ENCODE measurements around the gene COPB1. TPM values are rescaled to one million over a fixed set of nuclear protein-coding genes. Genes with fewer than 3 reads are reported as not detected.

The COPB1 gene
- total RNA-seq, 1 donor = 369 TPM

DNA sequence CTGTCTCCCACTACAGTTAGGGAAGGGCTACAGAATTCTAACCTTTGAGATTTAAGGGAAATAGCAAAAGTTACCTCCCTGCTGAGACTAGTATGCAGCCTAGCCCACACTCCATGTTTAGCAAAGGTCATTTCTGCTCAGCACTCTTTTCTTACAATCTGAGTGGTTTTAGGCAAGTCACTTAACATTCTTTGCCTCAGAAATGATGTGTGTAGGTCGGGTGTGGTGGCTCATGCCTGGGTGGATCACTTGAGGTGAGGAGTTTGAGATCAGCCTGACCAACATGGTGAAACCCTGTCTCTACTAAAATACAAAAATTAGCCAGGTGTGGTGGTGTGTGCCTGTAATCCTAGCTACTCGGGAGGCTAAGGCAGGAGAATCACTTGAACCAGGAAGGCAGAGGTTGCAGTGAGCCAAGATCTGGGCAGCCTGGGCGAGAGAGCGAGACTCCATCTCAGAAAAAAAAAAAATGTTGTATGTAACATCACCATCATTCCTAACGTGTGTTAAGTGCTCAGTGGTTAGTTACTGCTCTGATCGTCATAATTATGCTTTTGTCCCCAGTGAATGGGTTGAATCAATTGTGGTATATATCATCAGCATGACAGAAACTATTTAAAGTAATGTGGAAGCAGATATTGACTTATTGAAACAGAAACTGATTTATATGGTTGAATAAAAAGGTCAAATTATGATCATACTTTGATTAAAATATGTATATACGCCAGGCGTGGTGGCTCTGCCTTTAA, 55.0 kb downstream of the COPB1 start:
- no peak for DNase-seq (ENCODE audit: low read depth)
- no peak for TF ChIP-seq CTCF (IDR thresholded peaks at IDR 0.05; ENCODE audit: insufficient read depth, low read depth, low read length)
- H3K4me3 ChIP-seq (ENCODE audit: low read depth, low read length) = no peak overlapping the region

GRCh38 chr11:14443638-14444037, 56.0 kb downstream of the COPB1 start:
- H3K4me3 ChIP-seq (ENCODE audit: low read depth, low read length) = no peak overlapping the region
- no peak for TF ChIP-seq CTCF (IDR thresholded peaks at IDR 0.05; ENCODE audit: insufficient read depth, low read depth, low read length)
- DNase-seq (ENCODE audit: low read depth) = peak; percentile 50

DNA sequence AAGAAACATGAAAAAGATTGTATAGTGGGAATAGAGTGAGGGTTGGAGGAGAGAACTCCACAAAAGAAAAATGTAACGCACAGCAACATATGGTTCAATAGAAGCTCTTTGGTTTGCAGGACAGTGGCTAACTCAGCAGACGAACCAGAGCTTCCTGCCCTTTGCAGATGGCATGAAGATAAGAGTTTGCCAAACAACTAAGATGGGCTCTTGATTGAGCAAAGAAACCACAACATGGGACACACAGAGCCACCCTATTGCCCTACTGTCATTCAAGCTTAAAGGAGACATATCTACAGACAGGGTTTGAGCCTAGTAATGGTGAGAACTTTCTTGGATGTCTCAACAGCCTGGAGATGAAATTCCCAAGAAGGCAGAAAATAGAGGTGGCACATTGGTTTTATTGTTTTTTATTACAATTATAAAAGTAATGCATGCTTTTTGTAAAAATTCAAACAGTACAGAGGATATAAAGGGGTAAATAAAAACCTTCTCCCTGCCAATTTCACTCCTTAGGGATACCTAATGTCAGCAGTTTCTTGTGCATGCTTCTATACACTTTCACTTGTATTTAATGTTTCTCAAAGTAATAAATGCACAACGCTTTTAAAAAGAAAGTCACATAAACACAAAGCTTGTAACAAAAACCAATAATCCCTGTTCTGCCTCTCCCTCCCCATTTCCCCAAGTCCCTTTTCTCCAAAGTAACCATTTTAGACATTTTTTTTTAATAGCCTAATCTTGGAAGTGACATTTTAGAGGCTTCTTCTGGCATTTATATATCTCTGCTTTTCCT, 63.7 kb downstream of the COPB1 start:
- no peak for TF ChIP-seq CTCF (IDR thresholded peaks at IDR 0.05; ENCODE audit: insufficient read depth, low read depth, low read length)
- no peak for DNase-seq (ENCODE audit: low read depth)
- H3K4me3 ChIP-seq (ENCODE audit: low read depth, low read length) = no peak overlapping the region

- no peak for DNase-seq (ENCODE audit: low read depth)
These were observed 74.0 kb downstream of the COPB1 start for GRCh38 chr11:14425621-14426020.

GRCh38 chr11:14424096-14424495, 75.5 kb downstream of the COPB1 start:
- no peak for TF ChIP-seq CTCF (IDR thresholded peaks at IDR 0.05; ENCODE audit: insufficient read depth, low read depth, low read length)
- H3K4me3 ChIP-seq (ENCODE audit: low read depth, low read length) = no peak overlapping the region
- DNase-seq (ENCODE audit: low read depth) = peak; percentile 45

More at GRCh38 chr11:14425621-14426020, 74.0 kb downstream of the COPB1 start:
- no peak overlapping the region for H3K4me3 ChIP-seq (ENCODE audit: low read depth, low read length)
- TF ChIP-seq CTCF (IDR thresholded peaks at IDR 0.05; ENCODE audit: insufficient read depth, low read depth, low read length) = no peak

DNA sequence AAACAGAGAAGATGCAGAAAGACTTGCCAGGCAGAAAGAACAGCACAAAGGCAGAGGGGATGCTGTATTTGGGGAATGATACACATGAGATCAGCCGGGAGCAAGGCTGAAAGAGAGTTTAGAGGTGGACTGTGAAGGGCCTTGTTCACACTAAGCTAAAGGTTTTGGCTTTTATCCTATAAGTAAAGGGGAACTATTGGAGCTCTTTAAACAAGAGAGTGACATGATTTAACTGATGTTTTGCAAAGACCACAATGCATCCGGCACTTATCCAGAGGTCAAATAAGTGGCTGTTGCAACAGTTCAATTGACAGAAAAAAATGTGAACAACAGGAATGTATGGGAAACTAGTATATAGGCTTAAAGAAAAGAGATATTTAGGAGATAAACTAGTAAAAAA, 76.0 kb downstream of the COPB1 start:
- peak; percentile 66 for DNase-seq (ENCODE audit: low read depth)
- H3K4me3 ChIP-seq (ENCODE audit: low read depth, low read length) = no peak overlapping the region
- no peak for TF ChIP-seq CTCF (IDR thresholded peaks at IDR 0.05; ENCODE audit: insufficient read depth, low read depth, low read length)
